OCI-LY7 (cell line): ENCODE measurements around the gene PIP4K2A. TPM values are rescaled to one million over a fixed set of nuclear protein-coding genes. Genes with fewer than 3 reads are reported as not detected.

Source experiments
- BruUV-seq: library from RNA; stranded (reverse); fragments of 400-500 nt; replicated peaks from 2 replicates; lab custom pipeline; 2021; lab: Mats Ljungman, UMichigan
- CTCF ChIA-PET: fragments of 300-600 bp; sonication (Branson Sonifier 250); formaldehyde crosslinking; loops from one replicate; lab custom pipeline; 2022; ENCODE audit warnings: antibody characterized with exemption; ENCODE audit not compliant: unreplicated experiment; lab: Charles Lee
- POLR2A ChIA-PET: fragments of 300-600 bp; sonication (Branson Sonifier 250); formaldehyde crosslinking; loops from one replicate; lab custom pipeline; 2022; ENCODE audit warnings: antibody characterized with exemption; lab: Charles Lee
- DNase-seq: peaks from one replicate; pipeline ENCODE4 v3.0.0-alpha.2; 2015; ENCODE audit warnings: low spot score
- H2AFZ ChIP-seq: fragments of 200-600 bp; sonication (generic), shearing (Covaris generic); 2 replicates; pipeline ENCODE4 v1.6.1; 2014; ENCODE audit warnings: mild to moderate bottlenecking, antibody characterized with exemption, low read length, moderate library complexity
- H3K27ac ChIP-seq: fragments of 200-600 bp; sonication (generic); 2 replicates; pipeline ENCODE4 v1.5.1; 2014; ENCODE audit warnings: mixed run types, low read depth, mild to moderate bottlenecking, moderate library complexity, low read length, inconsistent platforms; ENCODE audit not compliant: poor library complexity, severe bottlenecking
- H3K36me3 ChIP-seq: fragments of 200-600 bp; sonication (generic); 2 replicates; pipeline ENCODE4 v1.6.1; 2014; ENCODE audit warnings: mild to moderate bottlenecking, antibody characterized with exemption, low read length, moderate library complexity, mixed read lengths; ENCODE audit not compliant: insufficient read depth
- H3K4me1 ChIP-seq: fragments of 200-600 bp; sonication (generic); 2 replicates; pipeline ENCODE4 v1.5.1; 2014; ENCODE audit warnings: mild to moderate bottlenecking, low read length; ENCODE audit not compliant: insufficient read depth, poor library complexity, severe bottlenecking
- H3K4me2 ChIP-seq: fragments of 200-600 bp; sonication (generic); 2 replicates; pipeline ENCODE4 v1.6.1; 2014; ENCODE audit warnings: mild to moderate bottlenecking, low read length
- H3K4me3 ChIP-seq: fragments of 200-600 bp; sonication (generic); 2 replicates; pipeline ENCODE4 v1.5.1; 2014; ENCODE audit warnings: mild to moderate bottlenecking, low read depth, low read length; ENCODE audit not compliant: poor library complexity, severe bottlenecking
- H3K79me2 ChIP-seq: fragments of 200-600 bp; sonication (generic); 2 replicates; pipeline ENCODE4 v1.6.1; 2016; ENCODE audit warnings: low read depth, mild to moderate bottlenecking, low read length, moderate library complexity, mixed read lengths; ENCODE audit not compliant: insufficient read depth
- H3K9me2 ChIP-seq: fragments of 200-600 bp; sonication (generic); 2 replicates; pipeline ENCODE4 v1.6.1; 2016; ENCODE audit warnings: mild to moderate bottlenecking, low read length, mixed read lengths; ENCODE audit not compliant: insufficient read depth
- H3K9me3 ChIP-seq: fragments of 200-600 bp; sonication (generic); 2 replicates; pipeline ENCODE4 v1.6.1; 2014; ENCODE audit warnings: mild to moderate bottlenecking, mixed run types, low read length, mixed read lengths
- H4K20me1 ChIP-seq: fragments of 200-600 bp; sonication (generic); 2 replicates; pipeline ENCODE4 v1.6.1; 2014; ENCODE audit warnings: mild to moderate bottlenecking, antibody characterized with exemption, low read length, moderate library complexity, mixed read lengths; ENCODE audit not compliant: insufficient read depth
- CTCF ChIP-seq: fragments of 200-600 bp; sonication (generic); conservative IDR thresholded peaks from 2 replicates; pipeline ENCODE4 v1.5.1; 2014; ENCODE audit warnings: mild to moderate bottlenecking, antibody characterized with exemption, low read length, moderate library complexity, mixed read lengths
- EZH2phosphoT487 ChIP-seq: fragments of 200-600 bp; sonication (generic); IDR thresholded peaks from 2 replicates; pipeline ENCODE4 v1.6.1; 2018; ENCODE audit warnings: low read depth, borderline replicate concordance, mild to moderate bottlenecking, mixed run types, antibody characterized with exemption, low read length, moderate library complexity, mixed read lengths
- intact Hi-C: fragments of 100-400 bp; cut with micrococcal nuclease; formaldehyde crosslinking; loops from one replicate; pipeline ENCODE4 v1.10.0; 2022; ENCODE audit not compliant: unreplicated experiment
- total RNA-seq, 2 experiments: library from RNA; depleted of rRNA in 1 of 2; stranded (reverse); fragments of >200 nt in 1 of 2; shearing (Covaris generic) in 1 of 2; gene quantifications; 2 replicates each; pipeline ENCODE4 v1.2.3, GENCODE V29; 2014 to 2022

The PIP4K2A gene
- total RNA-seq, 2 experiments from 2014 or later: 32.5 to 42.6 TPM

GRCh38 chr10:22489975-22490374 is 224.4 kb downstream of the PIP4K2A start:
- intact Hi-C loops: no loop called here

GRCh38 chr10:22489467-22489866 is 224.9 kb downstream of the PIP4K2A start:
- no peak overlapping the region for H3K4me3 ChIP-seq
- H3K9me2 ChIP-seq: no peaks in the 10 kb centered on the region
- no peak overlapping the region for H2AFZ ChIP-seq
- H3K4me1 ChIP-seq: no peaks in the 10 kb centered on the region
- H3K27ac ChIP-seq: no peak overlapping the region
- H3K9me3 ChIP-seq: no peaks in the 10 kb centered on the region
- no peaks in the 10 kb centered on the region for H3K36me3 ChIP-seq
- no peak overlapping the region for H3K4me2 ChIP-seq
- BruUV-seq: no TSS peak
- CTCF ChIA-PET: no interaction called here
- no peak for TF ChIP-seq EZH2phosphoT487
- no peak for TF ChIP-seq CTCF
- DNase-seq: no peak
- intact Hi-C loops: no loop called here
- POLR2A ChIA-PET: interaction anchor here (1.0 kb wide), 1 partner anchor 15 kb away, joined by 4 read pairs; no protein-coding TSS in a partner anchor
- no peaks in the 10 kb centered on the region for H4K20me1 ChIP-seq
- H3K79me2 ChIP-seq: no peaks in the 10 kb centered on the region

More at GRCh38 chr10:22489975-22490374, 224.4 kb downstream of the PIP4K2A start:
- H3K9me3 ChIP-seq: no peaks in the 10 kb centered on the region
- no peaks in the 10 kb centered on the region for H4K20me1 ChIP-seq
- no peak for DNase-seq
- H3K4me1 ChIP-seq: no peaks in the 10 kb centered on the region
- no peak overlapping the region for H3K4me3 ChIP-seq
- POLR2A ChIA-PET: interaction anchor here (1.2 kb wide), 1 partner anchor 29 kb away, joined by 3 read pairs; no protein-coding TSS in a partner anchor
- CTCF ChIA-PET: no interaction called here
- no peaks in the 10 kb centered on the region for H3K9me2 ChIP-seq
- H3K36me3 ChIP-seq: no peaks in the 10 kb centered on the region
- no peak overlapping the region for H3K27ac ChIP-seq
- no TSS peak for BruUV-seq
- TF ChIP-seq EZH2phosphoT487: no peak
- TF ChIP-seq CTCF: no peak
- H3K4me2 ChIP-seq: no peak overlapping the region
- H2AFZ ChIP-seq: no peak overlapping the region
- no peaks in the 10 kb centered on the region for H3K79me2 ChIP-seq

DNA sequence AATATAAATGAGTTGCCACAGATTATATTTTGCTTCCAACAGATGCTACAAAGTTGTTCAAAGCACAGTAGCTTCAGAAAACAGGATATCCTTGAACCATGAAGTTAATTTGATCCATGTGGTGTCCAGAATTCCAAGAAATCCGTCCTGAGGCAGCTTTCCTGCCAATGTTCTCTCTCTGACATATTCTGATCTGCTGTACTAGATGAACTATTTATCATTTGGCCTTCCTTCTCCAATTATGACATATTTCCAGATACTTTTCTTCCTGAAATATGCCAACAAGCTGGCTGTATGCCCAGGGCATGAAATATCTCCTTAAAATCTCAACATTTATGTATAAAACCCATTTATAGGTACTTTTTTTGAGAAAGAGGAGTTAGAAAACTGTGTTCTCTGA is 227.9 kb downstream of the PIP4K2A start:
- ChIA-PET CTCF (no interaction called here), POLR2A (interaction anchor here (0.7 to 0.9 kb wide), 3 partner anchors 11 to 457 kb away, joined by 3 to 4 read pairs (median 3); no protein-coding TSS in a partner anchor)
- Histone ChIP-seq H2AFZ (no peak overlapping the region), H3K36me3 (no peaks in the 10 kb centered on the region), H3K27ac (no peak overlapping the region), H3K4me3 (no peak overlapping the region), H3K4me2 (no peak overlapping the region), H3K79me2 (no peaks in the 10 kb centered on the region), H3K9me2 (no peaks in the 10 kb centered on the region), H3K4me1 (no peaks in the 10 kb centered on the region), H3K9me3 (no peaks in the 10 kb centered on the region), H4K20me1 (no peaks in the 10 kb centered on the region)
- intact Hi-C loops: no loop called here
- BruUV-seq: no TSS peak
- no peak for DNase-seq
- TF ChIP-seq CTCF (no peak), EZH2phosphoT487 (no peak)
